CD4-positive, alpha-beta T cell treated with Interleukin-1 beta for 1 hour (primary cell): ENCODE measurements around the gene RDH14.

ENCODE experiments used
- DNase-seq, 2 donors: peaks; one replicate each; pipeline ENCODE4 v3.0.0-alpha.2; 2020 to 2022

The RDH14 gene

DNA sequence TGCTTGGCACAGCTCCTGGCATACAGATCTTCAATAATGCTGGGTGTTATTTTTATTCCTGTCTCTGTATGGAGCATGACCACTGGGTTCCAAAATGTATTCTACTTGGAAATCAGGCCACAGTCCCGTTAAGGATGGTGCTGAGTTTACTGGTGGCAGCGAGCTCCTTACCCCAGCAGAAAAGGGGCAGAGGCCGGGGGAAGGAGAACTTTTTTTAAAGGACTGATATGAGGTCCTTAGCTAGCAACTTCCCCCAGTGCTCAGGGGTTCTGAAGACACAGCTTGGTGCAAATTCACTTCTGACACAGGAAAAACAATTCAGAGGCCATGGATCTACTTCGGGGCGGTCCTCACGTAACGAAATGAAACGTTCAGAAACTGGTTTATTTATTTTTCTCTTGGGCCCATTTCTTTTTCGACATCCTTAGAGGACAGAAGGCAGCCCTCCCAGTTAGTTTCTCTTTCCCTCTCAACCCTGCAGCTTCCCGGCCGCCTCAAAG is 872 bp downstream of the RDH14 start:
- no peak for DNase-seq

DNA sequence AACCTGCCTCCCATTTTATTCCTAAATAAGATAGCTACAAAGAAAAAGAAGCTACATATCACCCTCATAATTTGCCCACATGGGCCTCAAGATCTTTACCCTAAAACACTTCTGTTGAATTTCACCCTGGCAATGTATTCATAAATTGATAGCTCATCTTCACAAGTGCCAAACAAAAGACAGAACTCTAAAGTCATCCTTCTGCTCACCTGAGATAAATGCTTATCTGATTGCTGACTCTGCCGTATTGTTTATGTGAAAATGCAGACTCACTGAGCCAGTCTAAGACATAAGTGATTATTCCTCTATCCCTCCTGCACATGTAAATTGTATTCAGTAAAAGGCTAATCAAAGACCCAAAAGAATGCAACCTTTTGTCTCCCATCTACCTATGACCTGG is 2.0 kb downstream of the RDH14 start:
- DNase-seq: no peak

DNA sequence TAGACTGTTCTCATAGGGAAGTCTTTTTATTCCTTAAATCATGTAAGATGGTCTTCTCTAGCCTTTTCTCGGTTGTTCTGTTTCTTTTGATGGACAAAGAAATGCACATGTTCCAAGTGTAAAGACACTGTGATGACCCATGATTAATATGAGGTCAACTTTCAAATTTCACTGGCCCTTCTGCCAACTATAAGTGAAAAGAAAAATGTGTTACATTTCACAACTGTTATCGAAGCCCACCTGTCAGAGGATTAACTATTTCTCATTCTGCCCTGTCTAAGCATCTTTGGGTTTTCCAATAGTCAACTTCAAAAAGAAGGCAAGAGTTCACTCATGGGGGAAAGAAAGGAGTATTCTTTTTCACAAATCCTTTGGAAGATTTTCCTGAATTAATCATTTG is 3.3 kb downstream of the RDH14 start:
- DNase-seq: no peak

DNA sequence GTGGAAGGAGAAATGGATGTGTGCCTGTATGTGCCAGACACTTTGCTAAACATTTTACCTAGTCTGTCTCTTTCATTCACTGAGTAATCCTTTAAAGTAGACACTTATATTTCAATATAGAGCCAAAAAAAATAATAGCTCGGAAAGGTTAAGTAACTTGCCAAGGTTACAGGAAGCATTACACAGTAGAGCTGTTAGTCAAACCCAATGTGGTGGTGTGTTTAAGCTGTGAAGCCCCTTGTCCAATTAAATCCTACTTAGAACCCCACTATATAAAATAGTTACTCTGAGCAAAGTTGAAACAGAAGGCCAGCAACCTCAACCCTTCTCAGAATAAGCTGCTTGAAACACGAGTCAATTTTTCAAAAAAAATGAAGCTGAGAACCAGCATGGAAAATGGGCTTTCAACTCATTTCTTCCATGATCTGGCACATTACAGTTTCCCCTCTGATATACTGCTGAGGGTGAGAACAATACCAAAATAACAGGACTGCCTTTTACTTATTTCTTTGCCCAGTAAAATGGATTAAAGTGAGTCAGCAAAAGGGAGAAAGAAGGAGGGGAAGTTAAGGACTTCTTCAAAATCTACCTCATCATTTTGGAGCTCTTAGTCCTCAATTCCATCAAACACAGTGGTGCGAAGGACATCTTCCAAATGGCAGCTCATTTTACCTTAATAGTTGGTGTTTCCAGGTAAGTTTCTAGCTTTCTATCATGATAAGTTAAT is 7.9 kb downstream of the RDH14 start:
- no peak for DNase-seq

DNA sequence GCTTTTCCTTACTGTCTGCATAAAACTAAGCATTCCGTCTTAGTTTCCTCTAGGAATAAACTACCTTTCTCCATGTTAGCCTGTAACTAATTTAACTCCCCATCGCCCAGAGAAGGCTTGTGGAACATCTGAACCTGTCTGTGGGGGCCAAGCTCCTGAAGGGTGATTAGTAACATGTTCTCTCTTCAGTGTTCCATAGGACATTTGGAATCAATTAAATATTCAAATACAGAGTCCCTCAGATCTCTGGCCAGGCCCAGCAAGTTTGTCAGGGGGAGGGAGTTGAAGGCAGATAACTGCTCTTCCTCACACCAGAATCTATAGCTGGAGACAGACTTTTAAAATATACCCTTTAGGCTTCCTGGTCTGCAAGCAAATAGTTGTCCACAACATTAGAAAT is 8.8 kb downstream of the RDH14 start:
- DNase-seq: no peak

DNA sequence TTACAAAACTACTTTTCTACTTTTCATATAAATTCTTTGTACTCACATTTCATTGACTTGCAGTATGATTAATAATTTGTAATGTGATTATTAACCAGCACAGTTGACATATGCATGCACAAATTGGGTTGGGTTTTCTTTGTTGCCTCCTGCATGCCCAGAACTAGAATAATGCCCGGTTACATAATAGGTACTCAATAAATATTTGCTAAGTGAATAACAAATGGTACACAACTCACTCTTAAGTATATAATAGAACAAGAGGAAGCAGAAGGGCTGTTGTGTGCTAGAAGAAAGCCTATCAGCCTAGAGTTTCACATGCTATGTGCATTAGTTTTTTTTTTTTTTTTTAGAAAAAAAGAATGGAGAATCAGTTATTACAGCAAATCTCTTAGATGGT is 9.3 kb downstream of the RDH14 start:
- no peak for DNase-seq

DNA sequence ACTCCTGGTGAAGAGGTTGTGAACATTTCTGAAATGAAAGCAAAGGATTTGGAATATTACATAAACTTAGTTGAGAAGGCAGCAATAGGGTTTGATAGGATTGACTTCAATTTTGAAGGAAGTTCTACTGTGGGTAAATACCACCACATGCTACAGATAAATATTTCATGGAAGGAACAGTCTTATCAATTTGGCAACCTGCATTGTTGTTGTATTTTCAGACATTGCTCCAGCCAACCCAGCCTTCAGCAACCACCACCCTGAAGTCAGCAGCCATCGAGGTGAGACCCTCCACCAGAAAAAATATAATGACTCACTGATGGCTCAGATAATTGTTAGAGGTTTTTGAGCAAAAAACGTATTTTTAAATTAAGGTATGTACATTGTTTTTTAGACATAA is 10.0 kb downstream of the RDH14 start:
- no peak for DNase-seq

DNA sequence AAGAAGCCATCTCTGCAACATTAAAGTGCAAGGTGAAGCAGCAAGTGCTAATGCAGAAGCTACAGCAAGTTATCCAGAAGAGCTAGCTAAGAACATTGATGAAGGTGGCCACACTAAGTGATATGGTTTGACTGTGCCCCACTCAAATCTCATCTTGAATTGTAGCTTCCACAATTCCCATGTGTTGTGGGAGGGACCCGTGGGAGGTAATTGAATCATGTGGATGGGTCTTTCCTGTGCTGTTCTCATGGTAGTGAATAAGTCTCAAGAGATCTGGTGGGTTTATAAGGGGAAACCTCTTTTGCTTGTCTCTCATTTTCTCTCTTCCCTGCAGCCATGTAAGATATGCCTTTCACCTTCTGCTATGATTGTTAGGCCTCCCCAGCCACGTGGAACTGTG is 11.4 kb downstream of the RDH14 start:
- DNase-seq: no peak

DNA sequence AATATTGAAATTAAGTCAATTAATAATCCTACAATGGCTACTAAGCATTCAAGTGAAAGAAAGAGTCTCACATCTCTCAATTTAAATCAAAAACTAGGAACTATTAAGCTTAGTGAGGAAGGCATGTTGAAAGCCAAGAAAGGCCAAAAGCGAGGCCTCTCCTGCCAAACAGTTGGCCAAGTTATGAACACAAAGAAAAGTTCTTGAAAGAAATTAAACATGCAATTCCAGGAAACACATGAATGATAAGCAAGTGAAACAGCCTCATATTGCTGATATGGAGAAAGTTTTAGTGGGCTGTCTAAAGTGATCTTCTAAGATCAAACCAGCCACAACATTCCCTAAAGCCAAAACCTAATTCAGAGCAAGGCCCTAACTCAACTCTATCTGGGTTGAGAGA is 11.8 kb downstream of the RDH14 start:
- DNase-seq: no peak

DNA sequence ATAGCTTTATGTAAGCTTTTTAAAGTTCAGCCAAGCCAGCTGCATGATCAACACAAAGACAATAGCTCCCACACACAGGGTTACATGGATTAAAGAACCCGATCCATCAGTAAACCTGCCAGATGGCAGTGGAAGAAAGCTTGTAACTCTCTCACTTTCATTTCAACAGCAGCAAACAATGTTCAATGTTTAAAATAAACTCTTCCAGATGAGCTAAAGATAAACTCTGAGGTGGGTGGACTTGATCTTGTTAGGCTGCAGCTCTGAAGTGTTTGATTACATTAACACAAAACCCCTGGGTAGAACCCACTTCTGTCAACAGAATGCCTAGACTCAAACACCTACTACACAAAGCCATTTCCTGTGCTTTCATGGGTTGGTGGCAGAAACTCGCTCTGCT is 13.9 kb downstream of the RDH14 start:
- peak in 1 of 2 donors; percentile 2 for DNase-seq

DNA sequence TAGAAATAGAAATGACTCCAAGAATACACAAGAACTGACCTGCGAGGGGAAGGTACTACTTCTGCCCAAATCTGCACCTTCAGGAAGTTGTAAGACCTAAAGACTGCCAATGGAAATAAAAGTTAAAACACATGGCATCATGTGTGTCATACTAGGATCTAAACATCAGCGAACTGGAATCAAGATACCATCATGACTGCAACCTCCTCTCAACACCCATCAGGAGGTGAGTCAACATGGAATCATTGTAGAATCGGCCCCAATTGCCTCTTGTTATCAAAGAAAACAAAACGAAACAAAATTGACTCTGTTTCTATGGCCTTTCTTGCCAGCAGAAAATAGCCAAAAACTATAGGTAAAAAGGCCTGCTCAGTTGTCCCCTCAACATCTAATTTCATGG is 15.1 kb downstream of the RDH14 start:
- no peak for DNase-seq

DNA sequence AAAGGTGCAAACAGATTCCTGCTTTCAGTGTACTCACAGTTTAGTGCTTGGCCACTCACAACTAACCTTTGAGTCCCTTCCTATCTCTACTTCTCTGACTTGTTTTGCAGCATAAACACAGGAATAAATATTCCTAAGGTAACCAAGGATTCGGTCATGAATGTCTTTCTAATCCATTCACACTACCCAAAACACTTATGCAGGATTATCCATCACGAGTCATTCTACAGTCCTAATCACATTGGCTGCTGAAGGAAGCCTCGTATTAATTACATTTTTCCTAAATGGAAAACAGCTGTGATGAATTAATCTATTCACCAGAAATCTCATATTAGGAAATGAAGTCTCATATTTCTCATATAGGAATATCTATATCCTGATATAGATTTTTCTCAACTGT is 16.3 kb downstream of the RDH14 start:
- DNase-seq: no peak

DNA sequence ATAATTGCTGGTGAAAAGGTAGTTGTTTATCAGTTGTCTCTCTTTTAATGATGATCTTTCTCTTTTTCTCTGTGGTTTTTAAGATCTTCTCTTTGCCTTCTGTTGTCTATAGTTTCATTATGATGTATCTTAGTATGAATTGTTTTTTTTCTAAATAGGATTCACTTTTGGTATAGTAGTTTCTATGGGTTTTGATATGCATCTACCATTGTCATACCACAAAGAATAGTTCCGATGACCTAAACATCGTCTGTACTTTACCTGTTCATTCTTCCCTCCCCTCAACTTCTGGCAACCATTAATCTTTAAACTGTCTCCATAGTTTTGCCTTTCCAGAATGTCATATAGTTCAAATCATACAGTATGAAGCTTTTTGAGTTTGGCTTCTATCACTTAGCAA is 19.6 kb downstream of the RDH14 start:
- DNase-seq: no peak

DNA sequence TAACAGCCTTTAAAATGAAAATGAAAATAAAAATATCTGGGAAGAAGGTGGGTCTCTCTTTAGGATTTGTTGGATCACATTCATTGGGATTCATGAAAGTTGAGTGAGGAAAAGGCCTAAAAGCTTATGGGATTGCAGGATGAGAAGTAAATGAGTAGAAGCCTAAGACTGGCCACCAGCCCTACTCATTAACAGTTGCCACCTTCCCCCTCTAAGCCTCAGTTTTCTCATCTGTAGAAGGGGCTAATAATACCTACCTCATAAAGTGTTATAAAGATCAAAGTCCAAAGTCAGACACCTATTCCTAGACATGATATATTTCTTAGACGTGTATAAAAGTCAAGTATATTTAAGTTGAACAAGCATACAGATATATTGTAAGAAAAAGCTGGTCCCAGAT is 23.8 kb downstream of the RDH14 start:
- DNase-seq: no peak

DNA sequence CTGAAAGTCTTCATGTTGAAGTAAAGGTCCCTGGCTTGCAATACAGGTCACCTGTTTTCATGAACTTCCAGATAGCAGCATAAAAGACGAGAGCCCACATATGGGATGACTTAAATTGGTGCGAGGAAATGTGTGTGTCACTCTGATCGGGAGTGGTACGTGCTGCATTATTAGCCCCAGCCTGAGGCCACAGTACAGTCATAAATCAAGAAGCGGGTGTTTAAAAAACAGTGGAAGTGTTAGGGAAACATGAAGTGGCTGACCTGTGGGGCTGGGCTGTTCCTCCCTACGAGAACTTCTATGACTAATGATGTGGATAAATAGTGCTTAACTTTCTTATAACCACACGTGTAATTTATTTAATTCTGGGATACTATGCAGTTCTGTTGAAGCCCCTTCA is 24.4 kb downstream of the RDH14 start:
- no peak for DNase-seq

DNA sequence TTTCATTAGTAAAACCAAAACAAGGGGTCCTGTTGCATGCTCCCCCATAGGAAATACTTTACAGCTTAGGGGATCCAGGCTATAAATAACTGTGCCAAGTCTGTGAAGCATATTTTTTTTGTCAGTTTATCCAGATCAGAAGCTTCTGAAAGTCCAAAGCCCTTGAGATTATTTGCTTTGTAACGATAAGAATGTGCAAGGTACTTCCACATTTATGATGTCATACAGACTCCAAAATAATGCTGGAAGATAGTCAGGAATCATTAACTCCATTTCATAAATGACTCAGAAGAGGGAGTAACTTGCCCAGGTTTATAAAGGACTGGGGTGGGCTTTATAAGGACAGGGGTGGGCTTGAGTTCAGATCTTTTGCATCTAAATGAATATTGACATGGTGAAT is 29.3 kb downstream of the RDH14 start:
- DNase-seq: no peak

DNA sequence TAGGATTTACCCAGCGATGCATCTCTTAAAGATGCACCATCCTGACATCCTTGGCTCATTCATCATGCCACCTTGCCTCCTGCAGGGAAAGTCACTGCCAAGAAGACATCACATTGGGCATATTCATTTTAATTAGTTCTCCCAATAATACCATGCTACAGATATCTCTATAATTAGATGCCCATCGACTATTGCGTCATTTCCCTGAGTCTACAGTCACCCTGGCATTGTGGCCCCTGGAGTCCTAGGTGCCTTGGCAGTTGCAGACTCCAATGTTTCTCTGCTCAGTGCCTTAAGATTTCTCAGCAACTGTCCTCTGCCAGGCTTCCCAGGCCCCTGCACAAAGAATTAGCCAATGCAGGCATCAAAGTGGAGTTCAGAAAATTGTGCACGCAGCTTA is 32.6 kb downstream of the RDH14 start:
- DNase-seq: no peak

DNA sequence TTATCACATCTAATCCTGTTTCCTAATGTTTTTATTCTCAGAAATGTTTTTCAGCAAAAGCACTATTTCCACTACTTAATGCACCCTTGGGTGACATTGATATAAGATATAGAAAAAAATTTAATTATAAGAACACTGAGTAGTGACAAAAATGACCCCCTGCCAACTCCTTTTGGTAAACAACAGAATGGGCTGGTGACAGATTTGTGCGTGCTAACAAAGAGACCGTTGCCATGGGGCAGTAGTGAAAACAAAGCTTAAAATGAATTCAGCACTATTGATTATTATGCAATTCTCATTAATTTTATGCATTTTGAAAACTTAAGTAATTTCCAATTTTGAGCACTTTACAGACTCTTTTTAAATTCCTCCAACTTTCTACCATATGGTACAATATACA is 33.1 kb downstream of the RDH14 start:
- DNase-seq: no peak

DNA sequence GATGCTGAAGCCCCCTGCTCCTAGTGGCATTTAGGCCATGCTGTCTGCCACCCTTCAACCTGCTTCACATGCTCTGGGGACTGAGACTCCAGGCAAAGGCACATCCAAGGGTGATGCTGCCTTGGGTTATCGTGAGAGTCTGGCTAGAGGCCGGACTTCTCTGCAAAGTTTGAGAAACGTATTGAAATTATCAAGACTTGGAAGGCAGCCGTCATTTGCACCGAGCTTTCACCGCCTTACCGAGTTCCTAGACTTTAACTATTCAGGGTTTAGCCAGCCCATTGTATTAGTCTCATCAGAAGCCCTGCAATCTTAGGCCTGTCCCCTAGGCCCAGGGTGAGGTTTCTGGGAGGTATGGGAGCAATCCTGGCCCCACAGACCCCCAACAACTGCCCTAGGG is 34.0 kb downstream of the RDH14 start:
- no peak for DNase-seq

DNA sequence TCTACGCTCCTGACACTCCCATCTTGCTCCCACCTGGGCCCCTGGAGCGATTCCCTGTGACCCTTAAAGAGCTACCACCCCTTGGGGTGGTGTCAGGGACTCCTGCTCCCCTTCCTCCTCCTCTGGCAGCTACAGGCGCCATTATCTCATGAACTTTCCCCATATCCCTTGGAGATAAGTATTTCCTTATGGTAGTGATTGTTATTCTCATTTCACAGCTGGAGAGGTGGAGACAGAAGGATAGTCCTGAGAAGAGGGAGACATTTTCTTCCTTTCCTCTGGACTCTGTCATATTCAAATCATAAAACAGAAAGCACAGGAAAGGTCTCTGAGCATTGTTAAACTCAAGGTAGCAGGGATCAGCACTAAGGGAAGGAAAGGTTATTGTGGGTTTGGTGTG is 34.6 kb downstream of the RDH14 start:
- no peak for DNase-seq

DNA sequence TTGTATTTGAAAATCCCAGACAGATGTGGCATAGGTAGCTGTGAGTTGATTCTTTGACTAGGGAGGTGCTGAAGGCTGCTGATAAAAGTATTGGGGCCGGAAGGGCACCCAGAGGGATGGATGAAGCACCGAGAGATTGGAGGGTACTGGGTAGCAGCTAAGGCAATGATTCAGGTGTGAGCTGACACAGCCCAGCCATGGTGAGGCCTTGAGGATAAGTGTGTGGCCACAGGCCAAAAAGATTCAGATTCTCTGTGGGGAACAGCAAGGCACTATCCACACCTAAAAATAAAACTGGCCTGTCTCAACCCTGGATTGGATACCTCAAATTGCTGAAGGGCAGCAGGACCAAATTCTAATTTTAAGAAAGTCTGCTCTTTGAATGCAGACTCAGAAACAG is 35.2 kb downstream of the RDH14 start:
- no peak for DNase-seq

DNA sequence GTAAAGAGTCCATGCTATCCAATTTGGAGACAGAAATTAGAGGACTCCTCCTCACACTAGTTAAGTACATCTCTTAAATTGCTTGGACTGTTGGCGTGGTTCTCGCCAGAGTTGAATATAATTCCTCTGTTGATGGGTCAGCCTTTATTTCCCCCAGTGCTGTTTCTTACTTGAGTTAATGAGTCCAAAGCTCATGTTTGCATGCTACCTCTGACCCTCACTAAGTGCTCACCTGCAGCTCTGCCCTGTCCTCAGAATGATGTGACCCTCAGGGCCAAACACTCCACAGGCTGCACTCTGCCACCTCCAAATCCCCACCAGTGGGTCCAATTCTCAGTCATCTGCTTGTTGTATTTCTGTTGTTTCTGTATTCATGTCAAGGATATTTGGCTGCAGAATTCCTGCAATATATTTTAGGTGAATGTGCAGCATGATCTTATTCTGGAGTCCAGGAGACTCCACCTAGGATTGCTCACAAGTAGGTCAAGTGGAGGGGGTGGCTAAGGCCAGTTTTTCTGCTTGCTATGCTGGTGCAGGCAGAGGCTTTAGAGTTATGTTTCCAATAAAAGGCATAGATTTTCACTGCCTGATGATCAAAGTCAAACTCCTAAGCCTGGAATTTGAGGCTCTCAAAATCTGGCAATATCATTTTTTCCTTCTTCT is 37.8 kb downstream of the RDH14 start:
- DNase-seq: no peak

DNA sequence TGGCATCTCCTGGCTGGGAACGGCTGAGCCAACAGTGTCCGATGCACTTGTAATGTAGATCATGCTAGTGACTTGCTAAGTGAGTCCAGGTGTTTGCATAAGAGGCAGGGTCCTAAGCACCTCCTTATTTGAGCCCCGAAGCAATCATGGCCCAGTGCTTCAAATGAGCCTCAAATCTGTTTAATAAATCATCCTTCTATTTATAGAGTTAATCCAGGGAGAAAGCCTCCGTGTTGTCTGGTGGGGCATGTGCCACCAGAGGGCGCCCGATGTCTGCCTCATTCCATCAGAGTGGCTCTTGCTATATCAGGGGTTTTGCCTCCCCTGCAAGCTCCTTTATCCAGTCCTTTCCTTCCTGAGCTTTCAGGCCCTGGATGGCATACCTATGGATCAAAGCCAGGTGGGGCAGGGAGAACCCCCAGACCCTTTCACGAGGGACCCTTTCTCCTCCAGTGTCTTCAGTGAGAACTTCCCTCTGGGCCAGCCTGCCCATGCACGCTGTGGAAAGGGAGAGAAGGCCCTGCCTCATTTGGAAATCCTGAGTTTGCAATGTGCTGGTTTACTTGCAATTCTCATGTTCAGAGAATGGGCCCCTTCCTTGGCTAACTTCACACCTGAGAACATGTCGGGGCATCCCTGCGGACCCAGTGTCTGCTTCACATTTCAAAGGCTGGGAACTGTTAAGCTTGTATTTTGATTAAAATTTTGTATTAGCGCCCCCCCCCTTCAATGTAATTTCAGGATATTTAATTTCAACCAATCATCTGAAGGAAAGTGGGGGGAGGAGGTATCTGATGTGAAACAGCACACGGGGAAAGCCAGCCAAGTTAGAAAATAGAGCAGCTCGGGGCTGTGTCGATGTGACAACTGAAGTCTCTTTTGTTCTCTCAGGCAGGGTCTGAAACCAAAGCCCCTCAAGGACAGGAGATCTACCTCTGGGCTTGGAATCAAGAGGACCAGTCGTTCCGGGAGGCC is 39.7 kb downstream of the RDH14 start:
- DNase-seq: peak; percentile 51 to 68
